ENCODE measurements around the gene WDR81.
"Not testable (repeated sequence)": the region's sequence is repeated elsewhere in the genome, so short reads cannot be mapped to it uniquely, and the experiment has no call there.

Gene WDR81

GRCh38 chr17:1713160-1713877, 11.2 kb upstream of the WDR81 start:
- no peak for DNase-seq (ENCODE audit: low read depth)

- no peak for DNase-seq (ENCODE audit: low read depth)
These were observed 10.6 kb upstream of the WDR81 start for GRCh38 chr17:1713878-1714426.

- DNase-seq (ENCODE audit: low read depth) = no peak
These were observed 10.0 kb upstream of the WDR81 start for GRCh38 chr17:1714427-1714979.

- DNase-seq (ENCODE audit: low read depth) = peak; percentile 30
These were observed 9.3 kb upstream of the WDR81 start for GRCh38 chr17:1714980-1715802.

- no peak for DNase-seq (ENCODE audit: low read depth)
These were observed 8.8 kb upstream of the WDR81 start for GRCh38 chr17:1715803-1716075.

- peak; percentile 100 for DNase-seq (ENCODE audit: low read depth)
These were observed 8.2 kb upstream of the WDR81 start for GRCh38 chr17:1716076-1716911.

- peak; percentile 77 for DNase-seq (ENCODE audit: low read depth)
These were observed 7.4 kb upstream of the WDR81 start for GRCh38 chr17:1716912-1717695.

GRCh38 chr17:1718362-1719165, 5.9 kb upstream of the WDR81 start:
- no peak for DNase-seq (ENCODE audit: low read depth)

GRCh38 chr17:1720856-1721386, 3.6 kb upstream of the WDR81 start:
- peak; percentile 54 for DNase-seq (ENCODE audit: low read depth)

- DNase-seq (ENCODE audit: low read depth) = not testable (repeated sequence)
These were observed 2.5 kb upstream of the WDR81 start for GRCh38 chr17:1722022-1722421.

GRCh38 chr17:1724869-1725641, 551 bp downstream of the WDR81 start:
- DNase-seq (ENCODE audit: low read depth) = no peak

GRCh38 chr17:1725642-1726511, 1.4 kb downstream of the WDR81 start:
- DNase-seq (ENCODE audit: low read depth) = no peak

GRCh38 chr17:1726626-1727257, 2.2 kb downstream of the WDR81 start:
- DNase-seq (ENCODE audit: low read depth) = no peak

GRCh38 chr17:1727258-1727789, 2.8 kb downstream of the WDR81 start:
- no peak for DNase-seq (ENCODE audit: low read depth)

GRCh38 chr17:1727876-1728630, 3.5 kb downstream of the WDR81 start:
- no peak for DNase-seq (ENCODE audit: low read depth)

GRCh38 chr17:1729966-1730325, 5.4 kb downstream of the WDR81 start:
- DNase-seq (ENCODE audit: low read depth) = no peak

All from stimulated activated CD4-positive, alpha-beta T cell treated with anti-CD3 and anti-CD28 coated beads, Interleukin-2, amount 100 ng/mL, for 4 hours (primary cell).